K562 (cell line): ENCODE results near the gene PAX8. TPM values are rescaled to one million over a fixed set of nuclear protein-coding genes. Genes with fewer than 3 reads are reported as not detected.

Source experiments
- ATAC-seq: fragments of 200-7000 bp; cut with Tn5 transposase; 3 replicates; pipeline ENCODE4 v1.9.1; 2020; ENCODE audit warnings: moderate library complexity
- BruUV-seq: library from RNA; stranded (reverse); fragments of 400-500 nt; replicated peaks from 2 replicates; lab custom pipeline; 2021; lab: Mats Ljungman, UMichigan
- CTCF ChIA-PET: fragments of 300-600 bp; formaldehyde crosslinking; extraction: SDS; loops from one replicate; lab custom pipeline; 2021; ENCODE audit warnings: low intra/inter-chr PET ratio; lab: Yijun Ruan, JAX
- POLR2A ChIA-PET: fragments of 300-600, 350-650 bp; sonication (Branson Sonifier 250); formaldehyde crosslinking; extraction: SDS; loops from one replicate; lab custom pipeline; 2021; ENCODE audit warnings: antibody characterized with exemption, inconsistent platforms; lab: Yijun Ruan, JAX
- DNase-seq, 4 experiments: peaks; one replicate each; pipeline versions ENCODE4 v3.0.0 to v3.0.0-alpha.2; 2011 to 2018; ENCODE audit warnings: low spot score in 3 of 4, mixed read lengths in 3 of 4; ENCODE audit errors: extremely low read depth in 1 of 4
- FAIRE-seq: peaks from 2 replicates; lab custom pipeline; 2011; peaks lifted over from hg19 to GRCh38; lab: Jason Lieb, UNC
- H2AFZ ChIP-seq: 2 replicates; pipeline ENCODE4 v1.6.0; 2011; ENCODE audit warnings: low read depth, low read length, control low read depth, inconsistent platforms
- H3K27ac ChIP-seq: fragments of 200-600 bp; 3 replicates; pipeline ENCODE4 v1.8.0; 2011; ENCODE audit warnings: low read depth, mild to moderate bottlenecking, control low read depth, inconsistent platforms, low read length, moderate library complexity, mixed read lengths; ENCODE audit errors: extremely low read depth
- H3K27me3 ChIP-seq, 2 experiments: fragments of 300-600 bp in 1 of 2; 2 replicates in 1 of 2; 3 replicates in 1 of 2; pipeline versions ENCODE4 v1.6.0 to v1.8.0; 2011; ENCODE audit warnings: inconsistent platforms in 2 of 2, low read length in 2 of 2, mild to moderate bottlenecking in 1 of 2, mixed read lengths in 1 of 2, moderate library complexity in 1 of 2; ENCODE audit not compliant: control insufficient read depth in 2 of 2, insufficient read depth in 2 of 2
- H3K36me3 ChIP-seq: fragments of 300-600 bp; 3 replicates; pipeline ENCODE4 v1.8.0; 2011; ENCODE audit warnings: mild to moderate bottlenecking, low read length, inconsistent platforms; ENCODE audit not compliant: control insufficient read depth, insufficient read depth
- H3K4me1 ChIP-seq, 2 experiments: fragments of 200-600 bp in 1 of 2; replicated peaks in 1 of 2; 2 replicates in 1 of 2; 3 replicates in 1 of 2; pipeline versions ENCODE4 v1.5.1 to v1.8.0; 2011; ENCODE audit warnings: inconsistent platforms in 2 of 2, low read length in 2 of 2, mild to moderate bottlenecking in 1 of 2, mixed read lengths in 1 of 2, moderate library complexity in 1 of 2; ENCODE audit not compliant: control insufficient read depth in 2 of 2, insufficient read depth in 2 of 2
- H3K4me2 ChIP-seq: 2 replicates; pipeline ENCODE4 v1.6.1; 2011; ENCODE audit warnings: low read length, control low read depth, inconsistent platforms, mixed read lengths; ENCODE audit not compliant: insufficient read depth
- H3K4me3 ChIP-seq: fragments of 200-600 bp; sonication (generic), shearing (Covaris generic); 2 replicates; pipeline ENCODE4 v1.5.1; 2016; ENCODE audit warnings: control low read depth, inconsistent platforms
- H3K79me2 ChIP-seq: fragments of 200-600 bp; 3 replicates; pipeline ENCODE4 v1.8.0; 2011; ENCODE audit warnings: low read length, inconsistent platforms; ENCODE audit not compliant: control insufficient read depth, insufficient read depth
- H3K9ac ChIP-seq, 2 experiments: 2 replicates each; pipeline versions ENCODE4 v1.6.0 to v1.6.1; 2011; ENCODE audit warnings: low read depth in 2 of 2, low read length in 2 of 2, control low read depth in 1 of 2, inconsistent platforms in 1 of 2, mild to moderate bottlenecking in 1 of 2, mixed read lengths in 1 of 2; ENCODE audit not compliant: insufficient read depth in 1 of 2
- H3K9me1 ChIP-seq: one replicate; pipeline ENCODE4 v1.6.0; 2011; ENCODE audit warnings: inconsistent platforms, mild to moderate bottlenecking, low read length, moderate library complexity; ENCODE audit not compliant: control insufficient read depth, insufficient read depth
- H3K9me3 ChIP-seq: replicated peaks from 2 replicates; pipeline ENCODE4 v1.5.1; 2011; ENCODE audit warnings: low read depth, low read length, inconsistent platforms; ENCODE audit not compliant: control insufficient read depth, insufficient read depth
- H4K20me1 ChIP-seq: replicated peaks from 2 replicates; pipeline ENCODE4 v1.6.1; 2011; ENCODE audit warnings: low read length, inconsistent platforms, mixed read lengths; ENCODE audit not compliant: control insufficient read depth, insufficient read depth
- HEY1 ChIP-seq: fragments of 250-450 bp; sonication (Bioruptor Pico); IDR thresholded peaks from 2 replicates; pipeline ENCODE4 v1.5.0; 2020; ENCODE audit warnings: mild to moderate bottlenecking, moderate library complexity, borderline replicate concordance
- KLF10 ChIP-seq: fragments of 250-450 bp; sonication (Bioruptor Pico); IDR thresholded peaks from 2 replicates; pipeline ENCODE4 v1.6.1; 2021; ENCODE audit warnings: matching md5 sums
- NCOR1 ChIP-seq: fragments of 450-650 bp; IDR thresholded peaks from 2 replicates; pipeline ENCODE4 v1.6.1; 2016; ENCODE audit warnings: mild to moderate bottlenecking, moderate library complexity
- PHB2 ChIP-seq: fragments of 450-650 bp; IDR thresholded peaks from 2 replicates; pipeline ENCODE4 v1.6.1; 2017; ENCODE audit warnings: low read depth
- TAF9B ChIP-seq: fragments of 450-650 bp; IDR thresholded peaks from 2 replicates; pipeline ENCODE4 v1.6.1; 2018; ENCODE audit warnings: mild to moderate bottlenecking; ENCODE audit not compliant: partially characterized antibody
- TCF3 ChIP-seq: sonication (generic); formaldehyde crosslinking; IDR thresholded peaks from 2 replicates; pipeline ENCODE4 v1.4.0; 2020; ENCODE audit warnings: mild to moderate bottlenecking, missing genetic modification reagents
- ZBTB1 ChIP-seq: sonication (generic); formaldehyde crosslinking; IDR thresholded peaks from 2 replicates; pipeline ENCODE4 v1.8.1; 2023; ENCODE audit warnings: missing genetic modification reagents, low read depth, mild to moderate bottlenecking, borderline replicate concordance
- ZKSCAN1 ChIP-seq: fragments of 150-350 bp; IDR thresholded peaks from 2 replicates; pipeline ENCODE4 v1.6.1; 2016; ENCODE audit warnings: low read depth, low read length
- ZNF143 ChIP-seq: sonication (generic); formaldehyde crosslinking; IDR thresholded peaks from 2 replicates; pipeline ENCODE4 v1.9.0; 2022; ENCODE audit warnings: mild to moderate bottlenecking, missing genetic modification reagents
- ZNF253 ChIP-seq: fragments of 250-450 bp; sonication (Bioruptor Pico); conservative IDR thresholded peaks from 2 replicates; pipeline ENCODE4 v1.6.1; 2021; ENCODE audit warnings: mild to moderate bottlenecking
- ZNF717 ChIP-seq: fragments of 250-450 bp; sonication (Bioruptor Pico); IDR thresholded peaks from 2 replicates; pipeline ENCODE4 v1.5.0; 2021
- WGBS: fragments of 100-300 bp; shearing (Covaris generic); methylation state at CpG from one replicate; pipeline ENCODE4 v1.1.6; 2016; ENCODE audit warnings: low coverage, mixed read lengths; ENCODE audit not compliant: insufficient coverage; ENCODE audit errors: missing lambda C conversion rate; 5-methylcytosine and 5-hydroxymethylcytosine counted together
- in situ Hi-C: fragments of 300-500 bp; cut with MboI; formaldehyde crosslinking; loops from 4 replicates; pipeline ENCODE4 v1.15.0; 2018; ENCODE audit warnings: inconsistent platforms, mixed read lengths
- intact Hi-C: fragments of 100-400 bp; cut with micrococcal nuclease; formaldehyde crosslinking; loops from 2 replicates; pipeline ENCODE4 v1.14.2; 2022
- polyA plus RNA-seq, 8 experiments: library from polyadenylated mRNA; depleted of rRNA in 4 of 8; stranded (reverse) in 5 of 8; unstranded in 3 of 8; fragments of >200 nt; fragmentation: Nextera tagmentation in 2 of 8; fragmentation: Illumina TruSeq in 1 of 8; extraction: Ambion mirVana in 2 of 8; extraction: Trizol in 1 of 8; gene quantifications; 2 replicates each; pipeline versions ENCODE4 v1.2.1 to v1.2.3, GENCODE V29; 2011 to 2014; ENCODE audit warnings: inconsistent platforms in 1 of 8, missing spikeins in 1 of 8
- total RNA-seq, 7 experiments: library from RNA; depleted of rRNA in 6 of 7; stranded (reverse); fragments of >200 nt in 6 of 7; fragmentation: Illumina TruSeq in 2 of 7; extraction: Trizol in 2 of 7; gene quantifications; 2 replicates each; pipeline versions ENCODE4 v1.2.1 to v1.2.3, GENCODE V29; 2011 to 2021; ENCODE audit warnings: low replicate concordance in 1 of 7
- TF ChIP-seq, protein P1 (sequence below): fragments of 450-650 bp; IDR thresholded peaks from 2 replicates; pipeline ENCODE4 v1.6.1; 2016; ENCODE audit warnings: low read depth, mild to moderate bottlenecking, moderate library complexity
- TF ChIP-seq, protein P2 (sequence below): fragments of 200-800 bp; sonication (Bioruptor generic); IDR thresholded peaks from 2 replicates; pipeline ENCODE4 v1.6.1; 2017; ENCODE audit warnings: missing genetic modification characterization, missing compliant biosample characterization
- TF ChIP-seq, protein P3 (sequence below): sonication (generic); formaldehyde crosslinking; IDR thresholded peaks from 2 replicates; pipeline ENCODE4 v1.8.1; 2022; ENCODE audit warnings: missing genetic modification reagents
- TF ChIP-seq, protein P4 (sequence below): fragments of 250-450 bp; sonication (Bioruptor Pico); IDR thresholded peaks from 2 replicates; pipeline ENCODE4 v1.5.0; 2021
- TF ChIP-seq, protein P5 (sequence below): sonication (generic); formaldehyde crosslinking; IDR thresholded peaks from 2 replicates; pipeline ENCODE4 v1.8.1; 2023; ENCODE audit warnings: mild to moderate bottlenecking, missing genetic modification reagents

The PAX8 gene
- total and polyA plus RNA-seq, 9 of the 15 experiments (the other 6 are each of a cell fraction or from before 2014, with no cell fraction given) = 0.13 to 2.1 (median 0.51) TPM

DNA sequence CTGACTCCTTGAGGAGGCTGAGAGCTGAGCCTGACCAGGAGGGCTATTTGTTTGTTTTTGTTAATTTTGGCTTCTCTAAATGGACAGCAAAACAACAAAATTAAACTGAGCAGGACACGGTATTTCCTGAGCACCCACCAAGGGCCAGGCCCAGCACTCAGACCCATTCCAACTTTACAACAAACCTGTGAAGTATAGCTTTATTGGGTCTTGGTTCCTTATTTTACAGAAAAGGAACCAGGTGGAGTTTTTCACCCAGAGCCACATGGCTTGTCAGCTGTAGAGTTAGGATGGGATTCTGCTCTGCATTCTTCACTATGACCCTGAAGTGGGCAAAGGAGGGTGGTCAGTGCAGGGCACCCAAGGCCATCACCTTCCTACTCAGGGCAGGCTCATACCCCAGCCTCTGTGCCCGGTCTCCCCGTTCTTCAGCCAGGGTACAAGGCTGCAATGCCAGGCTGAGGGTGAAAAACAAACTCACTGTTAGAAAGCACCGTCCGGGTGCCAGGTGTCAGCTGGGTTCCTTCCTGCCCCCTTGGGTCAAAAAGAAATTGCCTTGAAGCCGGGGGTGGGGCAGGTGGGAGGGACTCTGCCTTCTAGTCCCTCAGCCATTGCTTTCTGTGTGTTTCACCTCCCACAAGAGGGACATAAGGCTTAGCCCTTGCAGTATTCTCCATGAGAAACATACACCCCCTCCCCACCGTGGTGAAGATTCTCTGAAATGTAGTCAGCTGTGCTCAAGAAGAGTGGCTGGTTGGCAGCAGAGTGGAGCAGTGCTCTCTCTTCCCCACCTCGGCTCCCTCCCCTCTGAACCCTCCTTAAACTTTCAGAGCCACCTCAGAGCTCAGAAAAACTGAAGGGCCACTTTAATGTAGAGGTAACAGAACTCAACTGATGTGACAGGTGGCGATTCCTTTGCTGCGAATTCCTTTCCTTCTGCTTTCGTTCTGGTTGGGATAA lies 102.7 kb downstream of the PAX8 start:
- Histone ChIP-seq H3K9me3 (no peaks in the 10 kb centered on the region), H3K79me2 (peaks cover 27% of the 10 kb centered on the region), H3K9me1 (peaks cover 2% of the 10 kb centered on the region), H3K4me3 (peak overlapping the region; percentile 70), H2AFZ (no peak overlapping the region), H3K27me3 (no peaks in the 10 kb centered on the region), H3K9ac (peak overlapping the region; percentile 80 to 92; a peak in 3 of 4 replicates), H3K27ac (no peak overlapping the region), H3K36me3 (peaks cover 25% of the 10 kb centered on the region; the same call in 2 of the 3 replicates), H4K20me1 (no peaks in the 10 kb centered on the region; the same call in 1 of the 2 replicates), H3K4me2 (peak overlapping the region; percentile 89), H3K4me1 (peaks cover 32 to 40% of the 10 kb centered on the region in 2 experiments)
- FAIRE-seq (peak; percentile 49), ATAC-seq (no peak), DNase-seq (no peak)
- 84% methylated on average over 10 of the region's 11 CpGs for WGBS
- ChIA-PET CTCF (no interaction called here), POLR2A (interaction anchor here (0.6 to 3.3 kb wide), 4 partner anchors 7 to 752 kb away, joined by 3 to 32 read pairs (median 9); no protein-coding TSS in a partner anchor)
- BruUV-seq = no TSS peak
- intact Hi-C loops = no loop called here
- in situ Hi-C loops = no loop called here
- TF ChIP-seq, protein P1, sequence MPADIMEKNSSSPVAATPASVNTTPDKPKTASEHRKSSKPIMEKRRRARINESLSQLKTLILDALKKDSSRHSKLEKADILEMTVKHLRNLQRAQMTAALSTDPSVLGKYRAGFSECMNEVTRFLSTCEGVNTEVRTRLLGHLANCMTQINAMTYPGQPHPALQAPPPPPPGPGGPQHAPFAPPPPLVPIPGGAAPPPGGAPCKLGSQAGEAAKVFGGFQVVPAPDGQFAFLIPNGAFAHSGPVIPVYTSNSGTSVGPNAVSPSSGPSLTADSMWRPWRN = no peak
- no peak for TF ChIP-seq PHB2
- TF ChIP-seq, protein P2, sequence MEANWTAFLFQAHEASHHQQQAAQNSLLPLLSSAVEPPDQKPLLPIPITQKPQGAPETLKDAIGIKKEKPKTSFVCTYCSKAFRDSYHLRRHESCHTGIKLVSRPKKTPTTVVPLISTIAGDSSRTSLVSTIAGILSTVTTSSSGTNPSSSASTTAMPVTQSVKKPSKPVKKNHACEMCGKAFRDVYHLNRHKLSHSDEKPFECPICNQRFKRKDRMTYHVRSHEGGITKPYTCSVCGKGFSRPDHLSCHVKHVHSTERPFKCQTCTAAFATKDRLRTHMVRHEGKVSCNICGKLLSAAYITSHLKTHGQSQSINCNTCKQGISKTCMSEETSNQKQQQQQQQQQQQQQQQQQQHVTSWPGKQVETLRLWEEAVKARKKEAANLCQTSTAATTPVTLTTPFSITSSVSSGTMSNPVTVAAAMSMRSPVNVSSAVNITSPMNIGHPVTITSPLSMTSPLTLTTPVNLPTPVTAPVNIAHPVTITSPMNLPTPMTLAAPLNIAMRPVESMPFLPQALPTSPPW = no peak
- no peak for TF ChIP-seq TCF3 (CRISPR knock-in tag)
- no peak for TF ChIP-seq HEY1 (CRISPR knock-in tag)
- no peak for TF ChIP-seq KLF10
- TF ChIP-seq, protein P3, sequence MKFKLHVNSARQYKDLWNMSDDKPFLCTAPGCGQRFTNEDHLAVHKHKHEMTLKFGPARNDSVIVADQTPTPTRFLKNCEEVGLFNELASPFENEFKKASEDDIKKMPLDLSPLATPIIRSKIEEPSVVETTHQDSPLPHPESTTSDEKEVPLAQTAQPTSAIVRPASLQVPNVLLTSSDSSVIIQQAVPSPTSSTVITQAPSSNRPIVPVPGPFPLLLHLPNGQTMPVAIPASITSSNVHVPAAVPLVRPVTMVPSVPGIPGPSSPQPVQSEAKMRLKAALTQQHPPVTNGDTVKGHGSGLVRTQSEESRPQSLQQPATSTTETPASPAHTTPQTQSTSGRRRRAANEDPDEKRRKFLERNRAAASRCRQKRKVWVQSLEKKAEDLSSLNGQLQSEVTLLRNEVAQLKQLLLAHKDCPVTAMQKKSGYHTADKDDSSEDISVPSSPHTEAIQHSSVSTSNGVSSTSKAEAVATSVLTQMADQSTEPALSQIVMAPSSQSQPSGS = no peak
- TF ChIP-seq ZNF143 (CRISPR knock-in tag) = no peak
- no peak for TF ChIP-seq ZBTB1 (CRISPR knock-in tag)
- TF ChIP-seq, protein P4, sequence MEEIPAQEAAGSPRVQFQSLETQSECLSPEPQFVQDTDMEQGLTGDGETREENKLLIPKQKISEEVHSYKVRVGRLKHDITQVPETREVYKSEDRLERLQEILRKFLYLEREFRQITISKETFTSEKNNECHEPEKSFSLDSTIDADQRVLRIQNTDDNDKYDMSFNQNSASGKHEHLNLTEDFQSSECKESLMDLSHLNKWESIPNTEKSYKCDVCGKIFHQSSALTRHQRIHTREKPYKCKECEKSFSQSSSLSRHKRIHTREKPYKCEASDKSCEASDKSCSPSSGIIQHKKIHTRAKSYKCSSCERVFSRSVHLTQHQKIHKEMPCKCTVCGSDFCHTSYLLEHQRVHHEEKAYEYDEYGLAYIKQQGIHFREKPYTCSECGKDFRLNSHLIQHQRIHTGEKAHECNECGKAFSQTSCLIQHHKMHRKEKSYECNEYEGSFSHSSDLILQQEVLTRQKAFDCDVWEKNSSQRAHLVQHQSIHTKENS (CRISPR knock-in tag) = no peak
- no peak for TF ChIP-seq ZNF717 (CRISPR knock-in tag)
- TF ChIP-seq, protein P5, sequence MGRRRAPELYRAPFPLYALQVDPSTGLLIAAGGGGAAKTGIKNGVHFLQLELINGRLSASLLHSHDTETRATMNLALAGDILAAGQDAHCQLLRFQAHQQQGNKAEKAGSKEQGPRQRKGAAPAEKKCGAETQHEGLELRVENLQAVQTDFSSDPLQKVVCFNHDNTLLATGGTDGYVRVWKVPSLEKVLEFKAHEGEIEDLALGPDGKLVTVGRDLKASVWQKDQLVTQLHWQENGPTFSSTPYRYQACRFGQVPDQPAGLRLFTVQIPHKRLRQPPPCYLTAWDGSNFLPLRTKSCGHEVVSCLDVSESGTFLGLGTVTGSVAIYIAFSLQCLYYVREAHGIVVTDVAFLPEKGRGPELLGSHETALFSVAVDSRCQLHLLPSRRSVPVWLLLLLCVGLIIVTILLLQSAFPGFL = no peak
- TF ChIP-seq ZNF253 (CRISPR knock-in tag) = no peak
- TF ChIP-seq NCOR1 = no peak
- no peak for TF ChIP-seq ZKSCAN1
- TF ChIP-seq TAF9B = no peak
